Esophagus (tissue), 2 donors: ENCODE results near the gene SERBP1. TPM values are rescaled to one million over a fixed set of nuclear protein-coding genes. Genes with fewer than 3 reads are reported as not detected.

Experiments used
- polyA plus RNA-seq, 2 donors: library from polyadenylated mRNA; stranded (reverse); fragments of 200-250 nt; gene quantifications; one replicate each; pipeline ENCODE4 v1.2.3, GENCODE V29; 2013
- donor health status: healthy with polysubstance abuse.
- donor health status: Bipolar disorder and iron deficiency.

The SERBP1 gene
- polyA plus RNA-seq, 2 donors = 62.4 to 195 TPM

Other genes starting within 250 kb of the SERBP1 start
- gene IL12RB2, start 122.5 kb downstream of the SERBP1 start, polyA plus RNA-seq = 1 to 10 TPM; 1.3 to 1.7 TPM